DOHH2 (cell line): ENCODE results near the gene TMC4.

Experiments
- H3F3A ChIP-seq: fragments of 200-600 bp; sonication (generic), shearing (Covaris generic); 2 replicates; pipeline ENCODE4 v1.6.0; 2016; ENCODE audit warnings: antibody characterized with exemption, mild to moderate bottlenecking; ENCODE audit not compliant: control insufficient read depth, insufficient read depth
- H3K27ac ChIP-seq: fragments of 200-600 bp; sonication (generic); 2 replicates; pipeline ENCODE4 v1.5.1; 2014; ENCODE audit warnings: low read depth, mild to moderate bottlenecking, low read length, moderate library complexity
- H3K27me3 ChIP-seq: fragments of 200-600 bp; sonication (generic); 2 replicates; pipeline ENCODE4 v1.6.1; 2014; ENCODE audit warnings: mild to moderate bottlenecking, low read length, mixed read lengths; ENCODE audit not compliant: control insufficient read depth
- H3K36me3 ChIP-seq: fragments of 200-600 bp; sonication (generic); 2 replicates; pipeline ENCODE4 v1.6.1; 2014; ENCODE audit warnings: mild to moderate bottlenecking, low read length, moderate library complexity, mixed read lengths; ENCODE audit not compliant: control insufficient read depth
- H3K4me1 ChIP-seq: fragments of 200-600 bp; sonication (generic); 2 replicates; pipeline ENCODE4 v1.6.1; 2014; ENCODE audit warnings: mild to moderate bottlenecking, low read length, mixed read lengths; ENCODE audit not compliant: control insufficient read depth
- H3K4me2 ChIP-seq: fragments of 200-600 bp; sonication (generic); 2 replicates; pipeline ENCODE4 v1.6.0; 2014; ENCODE audit warnings: mild to moderate bottlenecking, low read length, moderate library complexity
- H3K4me3 ChIP-seq: fragments of 200-600 bp; sonication (generic); 2 replicates; pipeline ENCODE4 v1.5.1; 2014; ENCODE audit warnings: mild to moderate bottlenecking, low read length, mixed read lengths
- H3K79me2 ChIP-seq: fragments of 200-600 bp; sonication (generic); 2 replicates; pipeline ENCODE4 v1.6.1; 2014; ENCODE audit warnings: mild to moderate bottlenecking, low read length, mixed read lengths; ENCODE audit not compliant: control insufficient read depth
- H3K9me2 ChIP-seq: fragments of 200-600 bp; sonication (generic); replicated peaks from 2 replicates; pipeline ENCODE4 v1.6.1; 2014; ENCODE audit warnings: mild to moderate bottlenecking, low read length, mixed read lengths; ENCODE audit not compliant: control insufficient read depth
- H3K9me3 ChIP-seq: fragments of 200-600 bp; sonication (generic); 2 replicates; pipeline ENCODE4 v1.6.1; 2014; ENCODE audit warnings: antibody characterized with exemption, low read length, mixed read lengths; ENCODE audit not compliant: control insufficient read depth, insufficient read depth
- H4K20me1 ChIP-seq: fragments of 200-600 bp; sonication (generic); 2 replicates; pipeline ENCODE4 v1.6.0; 2014; ENCODE audit warnings: low read depth, mild to moderate bottlenecking, antibody characterized with exemption, low read length, moderate library complexity; ENCODE audit not compliant: control insufficient read depth, insufficient read depth
- CTCF ChIP-seq: fragments of 200-600 bp; sonication (generic); IDR thresholded peaks from one replicate; pipeline ENCODE4 v1.5.1; 2014; ENCODE audit warnings: antibody characterized with exemption, mild to moderate bottlenecking, low read depth, low read length; ENCODE audit not compliant: poor library complexity, severe bottlenecking
- EZH2phosphoT487 ChIP-seq: fragments of 200-600 bp; sonication (generic); IDR thresholded peaks from 2 replicates; pipeline ENCODE4 v1.6.1; 2017; ENCODE audit warnings: borderline replicate concordance, mild to moderate bottlenecking, antibody characterized with exemption, low read length, moderate library complexity, mixed read lengths

TMC4 gene

GRCh38 chr19:54206831-54207177 is 33.8 kb upstream of the TMC4 start:
- no peak for TF ChIP-seq EZH2phosphoT487
- no peak for TF ChIP-seq CTCF
- H3K4me1 ChIP-seq, result peaks cover 44% of the 10 kb centered on the region
- peaks cover 78% of the 10 kb centered on the region for H3F3A ChIP-seq
- H3K9me3 ChIP-seq, result no peaks in the 10 kb centered on the region
- H4K20me1 ChIP-seq, result peaks cover 45% of the 10 kb centered on the region
- H3K27ac ChIP-seq, result no peak overlapping the region
- H3K27me3 ChIP-seq, result no peaks in the 10 kb centered on the region
- H3K4me3 ChIP-seq, result no peak overlapping the region
- peaks cover 66% of the 10 kb centered on the region for H3K79me2 ChIP-seq
- peak overlapping the region; percentile 8; the same call in 1 of the 2 replicates for H3K4me2 ChIP-seq
- H3K36me3 ChIP-seq, result peaks cover 82% of the 10 kb centered on the region
- no peaks in the 10 kb centered on the region for H3K9me2 ChIP-seq

GRCh38 chr19:54206030-54206830 is 33.3 kb upstream of the TMC4 start:
- peaks cover 51% of the 10 kb centered on the region for H4K20me1 ChIP-seq
- H3K4me1 ChIP-seq, result peaks cover 47% of the 10 kb centered on the region
- H3K36me3 ChIP-seq, result peaks cover 88% of the 10 kb centered on the region
- no peaks in the 10 kb centered on the region for H3K27me3 ChIP-seq
- no peak overlapping the region for H3K27ac ChIP-seq
- H3K4me3 ChIP-seq, result no peak overlapping the region
- peaks cover 71% of the 10 kb centered on the region for H3K79me2 ChIP-seq
- peak overlapping the region; percentile 8; the same call in 1 of the 2 replicates for H3K4me2 ChIP-seq
- peaks cover 83% of the 10 kb centered on the region for H3F3A ChIP-seq
- H3K9me2 ChIP-seq, result no peaks in the 10 kb centered on the region
- H3K9me3 ChIP-seq, result no peaks in the 10 kb centered on the region
- TF ChIP-seq CTCF (no peak), EZH2phosphoT487 (no peak)

- Histone ChIP-seq H3K27ac (no peak overlapping the region), H3F3A (peaks cover 78% of the 10 kb centered on the region), H3K4me3 (peak overlapping the region; percentile 25)
These were observed 32.0 kb upstream of the TMC4 start for GRCh38 chr19:54204767-54205468.

More at GRCh38 chr19:54204767-54205468, 32.0 kb upstream of the TMC4 start:
- Histone ChIP-seq H3K4me2 (peak overlapping the region; percentile 91), H3K27me3 (no peaks in the 10 kb centered on the region), H3K4me1 (peaks cover 47% of the 10 kb centered on the region), H3K79me2 (peaks cover 82% of the 10 kb centered on the region), H3K9me2 (no peaks in the 10 kb centered on the region), H4K20me1 (peaks cover 53% of the 10 kb centered on the region), H3K36me3 (peaks cover 92% of the 10 kb centered on the region), H3K9me3 (no peaks in the 10 kb centered on the region)
- TF ChIP-seq EZH2phosphoT487, result no peak
- TF ChIP-seq CTCF, result no peak
